NCI-H146 treated with DMSO at 0.1 percent for 48 hours (cell line): ENCODE measurements around the gene PFKL.

Source experiments
- DNase-seq: peaks from one replicate; lab custom pipeline; 2025; ENCODE audit not compliant: unreplicated experiment; lab: John Stamatoyannopoulos, UW

PFKL gene

GRCh38 chr21:44312089-44312488 is 12.2 kb downstream of the PFKL start:
- DNase-seq, result no peak

GRCh38 chr21:44312716-44313115 is 12.9 kb downstream of the PFKL start:
- no peak for DNase-seq

GRCh38 chr21:44313451-44313850 is 13.6 kb downstream of the PFKL start:
- DNase-seq, result no peak

- DNase-seq, result no peak
Observed at GRCh38 chr21:44314128-44314527, 14.3 kb downstream of the PFKL start.

- DNase-seq, result no peak
Observed at GRCh38 chr21:44314561-44314960, 14.7 kb downstream of the PFKL start.

- DNase-seq, result no peak
Observed at GRCh38 chr21:44315691-44316203, 15.9 kb downstream of the PFKL start.

- DNase-seq, result no peak
Observed at GRCh38 chr21:44316277-44316900, 16.5 kb downstream of the PFKL start.

GRCh38 chr21:44317241-44317782 is 17.5 kb downstream of the PFKL start:
- DNase-seq, result no peak

GRCh38 chr21:44317871-44318270 is 18.0 kb downstream of the PFKL start:
- no peak for DNase-seq

- DNase-seq, result no peak
Observed at GRCh38 chr21:44318489-44319285, 18.8 kb downstream of the PFKL start.

GRCh38 chr21:44319407-44320065 is 19.7 kb downstream of the PFKL start:
- DNase-seq, result no peak

GRCh38 chr21:44320847-44321246 is 21.0 kb downstream of the PFKL start:
- DNase-seq, result no peak

- DNase-seq, result no peak
Observed at GRCh38 chr21:44321846-44322450, 22.1 kb downstream of the PFKL start.

- DNase-seq, result no peak
Observed at GRCh38 chr21:44322621-44323325, 22.9 kb downstream of the PFKL start.

- DNase-seq, result no peak
Observed at GRCh38 chr21:44323591-44323990, 23.7 kb downstream of the PFKL start.

- DNase-seq, result no peak
Observed at GRCh38 chr21:44324106-44324853, 24.4 kb downstream of the PFKL start.

GRCh38 chr21:44324854-44325107 is 24.9 kb downstream of the PFKL start:
- no peak for DNase-seq

- DNase-seq, result no peak
Observed at GRCh38 chr21:44325386-44326271, 25.8 kb downstream of the PFKL start.

GRCh38 chr21:44326272-44326647 is 26.4 kb downstream of the PFKL start:
- no peak for DNase-seq
